Measurements from ENCODE around the gene USP32.

- TF ChIP-seq SUZ12 (IDR thresholded peaks at IDR 0.05; ENCODE audit: extremely low read depth, insufficient read depth, insufficient read length) (no peak), YY1 (IDR thresholded peaks at IDR 0.05; ENCODE audit: insufficient read depth, insufficient read length) (no peak)
Measured at GRCh38 chr17:60332574-60332973, 59.4 kb downstream of the USP32 start.
